GM12864 (cell line): ENCODE measurements around the gene TYW1.
A peak's percentile ranks its signal among the peaks of the same experiment; 100 is the strongest.

Experiments used
- DNase-seq: peaks from one replicate; pipeline ENCODE4 v3.0.0-alpha.2; 2011; ENCODE audit warnings: low read depth
- H3K4me3 ChIP-seq: 2 replicates; pipeline ENCODE4 v1.5.1; 2011; ENCODE audit warnings: mild to moderate bottlenecking, low read depth, low read length, control low read depth
- CTCF ChIP-seq: IDR thresholded peaks from 2 replicates; pipeline ENCODE4 v1.5.1; 2011; ENCODE audit warnings: low read depth, mild to moderate bottlenecking, moderate library complexity, low read length, control low read depth, inconsistent platforms; ENCODE audit errors: missing control alignments

The TYW1 gene

DNA sequence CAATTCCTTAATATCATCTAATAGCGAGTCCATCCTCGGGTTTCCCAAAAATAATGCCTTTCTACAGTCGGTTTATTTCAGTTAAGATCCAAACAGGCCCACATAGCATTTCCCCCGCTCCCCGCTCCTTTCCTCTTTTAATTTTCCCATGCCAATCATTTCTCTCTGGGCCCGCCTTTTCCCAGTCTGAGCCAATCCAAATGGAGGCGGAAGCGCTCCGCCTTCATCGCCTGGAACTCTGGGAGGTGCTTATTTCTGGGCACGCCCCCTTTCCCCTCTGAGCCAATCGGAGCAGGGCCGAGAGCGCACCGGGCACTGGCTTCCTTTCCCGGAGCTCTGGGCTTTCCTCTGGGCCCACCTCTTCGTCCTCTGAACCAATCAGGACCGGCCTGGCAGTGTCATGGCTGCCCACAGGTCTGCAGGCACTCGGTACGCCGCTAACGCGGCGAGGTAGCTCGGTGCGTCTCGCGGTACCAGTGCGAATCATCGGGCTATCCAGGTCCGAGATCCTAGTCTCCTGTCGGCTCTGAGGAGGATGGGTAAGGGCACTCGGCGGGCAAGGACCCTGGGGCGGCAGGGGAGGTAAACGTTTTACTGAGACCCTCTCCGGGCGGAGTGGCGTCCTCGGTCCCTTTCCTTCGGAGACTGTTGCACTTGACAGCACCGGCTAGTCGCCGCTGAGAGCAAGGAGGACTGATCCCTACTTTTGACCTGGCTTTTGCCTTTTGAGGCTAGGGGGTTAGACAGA is at the start of gene TYW1:
Gene TYW1 (plus strand): TSS at position 390 of the 748 bp plus-strand sequence. CDS start 146 bp downstream, at position 536.
- DNase-seq, result peak; percentile 92
- peak within 1 kb of the TSS; percentile 74 for H3K4me3 ChIP-seq

DNA sequence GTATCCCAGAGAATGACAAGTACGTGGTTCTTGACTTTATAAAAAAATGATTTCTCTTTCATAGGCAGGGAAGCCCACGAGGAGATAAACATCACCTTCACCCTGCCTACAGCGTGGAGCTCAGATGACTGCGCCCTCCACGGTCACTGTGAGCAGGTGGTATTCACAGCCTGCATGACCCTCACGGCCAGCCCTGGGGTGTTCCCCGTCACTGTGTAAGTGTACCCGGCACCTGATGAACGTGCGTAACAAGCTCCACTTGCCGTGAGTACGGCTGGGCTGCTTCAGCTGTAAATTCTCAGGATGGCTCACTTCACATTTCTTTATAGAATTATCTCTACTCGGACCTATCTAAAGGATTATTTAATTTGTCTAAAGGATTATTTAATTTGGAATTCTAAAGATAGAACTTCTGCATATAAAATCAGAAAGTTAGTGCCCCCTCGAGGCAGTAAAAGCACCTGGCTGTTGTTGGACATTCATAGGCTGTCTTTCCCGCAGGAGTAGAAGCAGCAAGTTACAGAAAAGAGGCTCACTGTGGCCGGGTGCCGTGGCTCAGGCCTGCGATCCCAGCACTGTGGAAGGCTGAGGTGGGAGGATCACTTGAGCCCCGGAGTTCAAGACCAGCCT is 48.0 kb upstream of the TYW1 start:
- no peak for DNase-seq
- H3K4me3 ChIP-seq, result no peak overlapping the region
- no peak for TF ChIP-seq CTCF

DNA sequence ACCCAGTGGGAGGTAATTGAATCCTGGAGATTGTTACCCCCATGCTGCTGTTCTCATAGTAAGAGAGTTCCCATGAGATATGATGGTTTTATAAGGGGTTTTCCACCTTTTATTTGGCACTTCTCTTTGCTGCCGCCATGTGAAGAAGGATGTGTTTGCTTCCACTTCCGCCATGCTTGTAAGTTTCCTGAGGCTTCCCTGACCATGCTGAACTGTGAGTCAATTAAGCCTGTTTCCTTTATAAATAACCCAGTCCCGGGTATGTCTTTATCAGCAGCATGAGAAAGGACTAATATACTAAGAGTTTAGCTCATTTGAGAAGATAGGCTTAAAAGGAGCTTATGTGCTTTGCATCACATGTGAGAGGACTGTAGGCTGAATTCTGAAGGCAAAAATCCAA is 46.3 kb upstream of the TYW1 start:
- no peak overlapping the region for H3K4me3 ChIP-seq
- TF ChIP-seq CTCF, result no peak
- DNase-seq, result no peak

DNA sequence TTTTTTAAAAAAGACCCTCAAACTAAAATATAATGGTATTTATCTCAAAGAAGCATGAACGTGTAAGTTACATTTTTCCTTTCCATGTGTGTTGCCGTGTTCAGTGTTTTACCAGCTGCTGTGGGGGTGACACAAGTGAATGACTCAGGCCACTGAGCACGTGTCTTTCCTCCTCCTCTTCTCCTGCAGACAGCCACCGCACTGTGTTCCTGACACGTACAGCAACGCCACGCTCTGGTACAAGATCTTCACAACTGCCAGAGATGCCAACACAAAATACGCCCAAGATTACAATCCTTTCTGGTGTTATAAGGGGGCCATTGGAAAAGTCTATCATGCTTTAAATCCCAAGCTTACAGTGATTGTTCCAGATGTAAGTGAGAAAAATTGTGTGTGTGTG is 45.9 kb upstream of the TYW1 start:
- no peak for TF ChIP-seq CTCF

GRCh38 chr7:66952343-66953043 is 44.1 kb upstream of the TYW1 start:
- TF ChIP-seq CTCF, result no peak
- DNase-seq, result no peak
- H3K4me3 ChIP-seq, result no peak overlapping the region

More for the DNA sequence above, 45.9 kb upstream of the TYW1 start:
- no peak for DNase-seq
- no peak overlapping the region for H3K4me3 ChIP-seq

- H3K4me3 ChIP-seq, result no peak overlapping the region
- no peak for TF ChIP-seq CTCF
- no peak for DNase-seq
Observed at GRCh38 chr7:66953044-66953427, 43.6 kb upstream of the TYW1 start.

DNA sequence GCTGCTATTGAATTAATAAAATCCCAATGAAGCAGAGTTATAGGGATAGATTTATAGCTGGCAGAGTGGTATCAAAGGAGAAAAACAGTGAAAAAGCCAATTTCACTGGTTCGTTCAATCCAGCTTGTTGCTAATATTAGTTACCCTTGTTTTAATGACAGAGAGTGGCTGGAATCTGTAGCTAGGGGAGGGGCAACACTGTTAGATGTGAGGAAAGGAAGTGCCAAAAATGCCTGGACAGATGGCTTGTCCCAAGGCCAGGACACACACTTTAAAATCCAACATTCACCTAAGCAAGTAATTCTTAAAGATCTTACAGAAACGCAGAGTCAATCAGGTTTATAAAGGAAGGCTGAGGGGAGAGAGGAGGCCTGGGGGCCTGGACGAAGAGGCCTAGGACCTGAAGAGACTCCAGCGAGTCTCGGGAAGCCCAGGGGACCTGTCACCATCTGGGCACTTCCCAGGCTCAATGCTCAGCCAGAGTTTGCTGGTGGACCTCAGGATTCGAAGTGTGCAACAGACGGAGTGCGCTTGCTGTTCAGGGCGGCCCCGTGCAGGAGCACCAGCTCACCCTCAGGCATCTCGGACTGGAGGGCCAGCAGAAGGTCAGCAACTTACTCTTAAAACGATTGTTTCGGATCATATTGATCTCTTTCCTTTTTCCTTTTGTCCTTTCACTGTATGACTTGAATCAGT is 38.9 kb upstream of the TYW1 start:
- H3K4me3 ChIP-seq, result no peak overlapping the region
- DNase-seq, result no peak
- no peak for TF ChIP-seq CTCF
